Astrocyte (in vitro differentiated cells and primary cell): ENCODE measurements around the gene THOC5. TPM values are rescaled to one million over a fixed set of nuclear protein-coding genes. Genes with fewer than 3 reads are reported as not detected.

Experiments used
- DNase-seq: peaks from one replicate; pipeline ENCODE4 v3.0.0-alpha.2; 2010; ENCODE audit warnings: low read depth
- FAIRE-seq: peaks from 2 replicates; lab custom pipeline; 2011; peaks lifted over from hg19 to GRCh38; lab: Jason Lieb, UNC
- H2AFZ ChIP-seq: 2 replicates; pipeline ENCODE4 v1.6.0; 2012; ENCODE audit warnings: low read depth, low read length, inconsistent platforms
- H3K27ac ChIP-seq: 2 replicates; pipeline ENCODE4 v1.5.1; 2011; ENCODE audit warnings: low read depth, low read length, inconsistent platforms
- H3K27me3 ChIP-seq: 2 replicates; pipeline ENCODE4 v1.6.0; 2011; ENCODE audit warnings: low read length, inconsistent platforms; ENCODE audit not compliant: insufficient read depth
- H3K36me3 ChIP-seq: 2 replicates; pipeline ENCODE4 v1.5.1; 2011; ENCODE audit warnings: low read length, inconsistent platforms; ENCODE audit not compliant: insufficient read depth
- H3K4me1 ChIP-seq: 2 replicates; pipeline ENCODE4 v1.5.1; 2011; ENCODE audit warnings: low read length, inconsistent platforms; ENCODE audit not compliant: insufficient read depth
- H3K4me2 ChIP-seq: 2 replicates; pipeline ENCODE4 v1.6.0; 2012; ENCODE audit warnings: low read length, inconsistent platforms
- H3K4me3 ChIP-seq: 2 replicates; pipeline ENCODE4 v1.5.1; 2011; ENCODE audit warnings: low read depth, mild to moderate bottlenecking, low read length, inconsistent platforms; ENCODE audit not compliant: insufficient read depth
- H3K79me2 ChIP-seq: 2 replicates; pipeline ENCODE4 v1.6.0; 2012; ENCODE audit warnings: mild to moderate bottlenecking, low read length, inconsistent platforms; ENCODE audit not compliant: insufficient read depth
- H3K9ac ChIP-seq: 2 replicates; pipeline ENCODE4 v1.6.0; 2012; ENCODE audit warnings: mild to moderate bottlenecking, low read length, inconsistent platforms
- H3K9me3 ChIP-seq: 2 replicates; pipeline ENCODE4 v1.5.1; 2012; ENCODE audit warnings: low read depth, mild to moderate bottlenecking, low read length, inconsistent platforms; ENCODE audit not compliant: insufficient read depth
- H4K20me1 ChIP-seq: 2 replicates; pipeline ENCODE4 v1.6.0; 2012; ENCODE audit warnings: low read length, inconsistent platforms; ENCODE audit not compliant: insufficient read depth
- H3K27ac Mint-ChIP-seq: one replicate; pipeline ENCODE4 v1.8.0; 2021; ENCODE audit warnings: mild to moderate bottlenecking, mixed read lengths; ENCODE audit not compliant: unreplicated experiment
- H3K27me3 Mint-ChIP-seq: one replicate; pipeline ENCODE4 v1.8.0; 2021; ENCODE audit warnings: low read depth, mixed read lengths; ENCODE audit not compliant: unreplicated experiment
- H3K36me3 Mint-ChIP-seq: one replicate; pipeline ENCODE4 v1.8.0; 2021; ENCODE audit warnings: low read depth, mixed read lengths; ENCODE audit not compliant: unreplicated experiment
- H3K4me1 Mint-ChIP-seq: one replicate; pipeline ENCODE4 v1.8.0; 2021; ENCODE audit warnings: low read depth, mixed read lengths; ENCODE audit not compliant: unreplicated experiment
- H3K4me3 Mint-ChIP-seq: one replicate; pipeline ENCODE4 v1.8.0; 2021; ENCODE audit warnings: mild to moderate bottlenecking, moderate library complexity, mixed read lengths; ENCODE audit not compliant: unreplicated experiment
- H3K9me3 Mint-ChIP-seq: one replicate; pipeline ENCODE4 v1.8.0; 2021; ENCODE audit warnings: mild to moderate bottlenecking, mixed read lengths; ENCODE audit not compliant: unreplicated experiment
- CTCF ChIP-seq: IDR thresholded peaks from 2 replicates; pipeline ENCODE4 v1.5.1; 2011; ENCODE audit warnings: low read depth, mild to moderate bottlenecking, inconsistent platforms, low read length, moderate library complexity; ENCODE audit not compliant: insufficient read depth
- EZH2 ChIP-seq: IDR thresholded peaks from 2 replicates; pipeline ENCODE4 v1.6.1; 2012; ENCODE audit warnings: mild to moderate bottlenecking, low read length, inconsistent platforms; ENCODE audit not compliant: insufficient read depth
- total RNA-seq: library from RNA; stranded (reverse); gene quantifications from 2 replicates; pipeline ENCODE4 v1.2.1, GENCODE V29; 2021

THOC5 gene
- total RNA-seq, 1 donor from 2014 or later, result 85.0 TPM

- DNase-seq (no peak), FAIRE-seq (no peak)
- peaks cover 8% of the 10 kb centered on the region for H4K20me1 ChIP-seq
- H2AFZ ChIP-seq, result no peak overlapping the region
- no peak overlapping the region for H3K4me2 ChIP-seq
- Mint-ChIP-seq H3K9me3 (no peaks in the 10 kb centered on the region), H3K4me3 (no peak overlapping the region), H3K36me3 (peaks cover 17% of the 10 kb centered on the region), H3K27ac (no peak overlapping the region), H3K27me3 (no peaks in the 10 kb centered on the region), H3K4me1 (no peaks in the 10 kb centered on the region)
- no peaks in the 10 kb centered on the region for H3K79me2 ChIP-seq
- no peak for TF ChIP-seq CTCF
- TF ChIP-seq EZH2, result no peak
- no peak overlapping the region for H3K4me3 ChIP-seq
- H3K27me3 ChIP-seq, result no peaks in the 10 kb centered on the region
- no peaks in the 10 kb centered on the region for H3K9me3 ChIP-seq
- H3K27ac ChIP-seq, result no peak overlapping the region
- no peak overlapping the region for H3K9ac ChIP-seq
- H3K4me1 ChIP-seq, result no peaks in the 10 kb centered on the region
- peaks cover 4% of the 10 kb centered on the region for H3K36me3 ChIP-seq
Observed at GRCh38 chr22:29570912-29571549, 17.5 kb upstream of the THOC5 start.

DNA sequence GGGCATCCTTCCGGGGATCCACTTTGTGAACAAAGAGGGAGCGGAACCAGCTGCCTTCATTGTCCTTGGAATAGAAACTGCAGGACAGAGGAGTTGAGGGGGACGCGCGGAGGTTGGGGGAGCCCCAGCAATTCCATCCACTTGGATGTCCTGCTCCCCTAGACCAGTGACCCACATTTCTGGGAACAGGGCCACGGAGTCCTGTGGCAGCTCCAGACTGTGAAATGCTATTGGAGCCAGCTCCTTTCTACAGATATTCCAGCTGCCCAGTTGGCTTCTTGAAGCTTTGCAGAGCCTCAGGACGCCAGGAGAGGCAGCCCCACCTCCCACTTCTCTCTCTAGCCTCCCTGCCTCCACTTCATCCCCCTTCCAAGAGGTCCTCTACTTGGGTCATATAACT is 16.9 kb upstream of the THOC5 start:
- H3K36me3 Mint-ChIP-seq, result peaks cover 17% of the 10 kb centered on the region
- H3K4me3 Mint-ChIP-seq, result no peak overlapping the region
- TF ChIP-seq EZH2, result no peak
- Histone ChIP-seq H3K9ac (no peak overlapping the region), H3K4me2 (no peak overlapping the region), H3K9me3 (no peaks in the 10 kb centered on the region), H4K20me1 (peaks cover 8% of the 10 kb centered on the region), H3K27me3 (no peaks in the 10 kb centered on the region), H3K36me3 (peaks cover 4% of the 10 kb centered on the region), H3K79me2 (no peaks in the 10 kb centered on the region), H2AFZ (no peak overlapping the region), H3K4me3 (no peak overlapping the region), H3K4me1 (no peaks in the 10 kb centered on the region), H3K27ac (no peak overlapping the region)
- H3K4me1 Mint-ChIP-seq, result no peaks in the 10 kb centered on the region
- FAIRE-seq (no peak), DNase-seq (no peak)
- H3K9me3 Mint-ChIP-seq, result no peaks in the 10 kb centered on the region
- no peaks in the 10 kb centered on the region for H3K27me3 Mint-ChIP-seq
- no peak overlapping the region for H3K27ac Mint-ChIP-seq

DNA sequence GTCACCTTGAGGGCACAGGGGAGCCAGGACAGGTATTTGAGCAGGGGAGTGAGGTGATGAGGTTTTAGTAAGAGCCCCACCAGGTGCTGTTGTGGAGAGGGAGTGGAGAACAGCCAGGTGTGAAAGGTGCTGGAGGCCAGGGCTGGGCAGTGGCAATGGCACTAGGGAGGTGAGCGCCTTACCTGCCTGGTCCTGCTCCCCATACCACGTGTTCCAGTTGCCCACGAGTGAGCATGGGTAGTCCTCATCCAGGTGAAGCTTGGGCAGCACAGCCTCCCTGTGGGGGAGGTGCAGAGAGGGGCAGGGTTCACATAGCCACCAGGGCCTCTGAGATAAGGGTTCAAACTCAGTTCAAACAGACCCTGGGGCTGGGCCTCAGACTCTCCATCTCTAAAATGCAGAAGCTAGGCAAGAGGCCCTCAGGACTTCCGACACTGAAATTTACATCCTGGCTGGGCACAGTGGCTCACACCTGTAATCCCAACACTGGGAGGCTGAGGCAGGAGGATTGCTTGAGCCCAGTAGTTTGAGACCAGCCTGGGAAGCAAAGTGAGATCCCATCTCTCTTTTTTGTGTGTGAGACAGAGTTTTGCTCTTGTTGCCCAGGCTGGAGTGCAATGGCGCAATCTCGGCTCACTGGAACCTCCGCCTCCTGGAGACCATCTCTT is 15.6 kb upstream of the THOC5 start:
- FAIRE-seq, result no peak

More for the DNA sequence above, 15.6 kb upstream of the THOC5 start:
- Histone ChIP-seq H3K9me3 (no peaks in the 10 kb centered on the region), H3K4me2 (no peak overlapping the region), H3K36me3 (peaks cover 7% of the 10 kb centered on the region), H3K79me2 (no peaks in the 10 kb centered on the region), H2AFZ (no peak overlapping the region), H4K20me1 (peaks cover 8% of the 10 kb centered on the region), H3K27me3 (no peaks in the 10 kb centered on the region), H3K4me1 (no peaks in the 10 kb centered on the region), H3K27ac (no peak overlapping the region), H3K9ac (no peak overlapping the region), H3K4me3 (no peak overlapping the region)
- peaks cover 12% of the 10 kb centered on the region for H3K36me3 Mint-ChIP-seq
- H3K4me3 Mint-ChIP-seq, result no peak overlapping the region
- H3K9me3 Mint-ChIP-seq, result peaks cover under 1% of the 10 kb centered on the region
- no peaks in the 10 kb centered on the region for H3K4me1 Mint-ChIP-seq
- no peaks in the 10 kb centered on the region for H3K27me3 Mint-ChIP-seq
- DNase-seq, result no peak
- H3K27ac Mint-ChIP-seq, result no peak overlapping the region
- TF ChIP-seq EZH2, result no peak
- no peak for TF ChIP-seq CTCF
